Measurements from ENCODE around the gene SYNE1.
A peak's percentile ranks its signal among the peaks of the same experiment; 100 is the strongest.
"Not testable (repeated sequence)": the region's sequence is repeated elsewhere in the genome, so short reads cannot be mapped to it uniquely, and the experiment has no call there.

The SYNE1 gene

DNA sequence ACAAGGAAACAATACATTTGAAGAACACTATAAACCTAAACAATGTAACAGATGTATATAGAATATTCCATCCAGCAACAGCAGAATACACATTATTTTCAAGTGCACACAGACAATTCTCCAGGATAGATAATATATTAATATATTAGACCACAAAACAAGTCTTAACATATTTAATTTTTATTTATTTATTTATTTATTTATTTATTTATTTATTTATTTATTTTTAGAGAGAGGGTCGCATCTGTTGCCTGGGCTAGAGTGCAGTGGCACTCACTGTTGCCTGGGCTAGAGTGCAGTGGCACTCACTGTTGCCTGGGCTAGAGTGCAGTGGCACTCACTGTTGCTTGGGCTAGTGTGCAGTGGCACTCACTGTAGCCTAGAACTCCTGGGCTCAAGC lies 78.4 kb downstream of the SYNE1 start:
- DNase-seq, result not testable (repeated sequence)

DNA sequence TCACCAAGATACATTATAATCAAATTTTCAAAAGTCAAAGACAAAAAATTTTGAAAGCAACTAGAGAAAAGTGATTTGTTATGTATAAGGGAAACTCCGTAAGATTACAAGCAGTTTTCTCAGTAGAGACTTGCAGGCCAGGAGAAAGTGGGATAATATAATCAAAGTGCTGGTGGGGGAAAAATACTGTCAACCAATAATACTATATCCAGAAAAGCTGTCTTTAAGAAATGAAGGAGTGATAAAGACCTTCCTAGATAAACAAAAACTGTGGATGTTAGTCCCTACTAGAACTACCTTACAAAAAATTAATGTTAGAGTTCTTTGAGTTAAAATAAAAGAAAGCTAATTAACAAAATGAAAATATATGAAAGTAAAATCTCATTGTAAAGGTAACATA lies 79.7 kb downstream of the SYNE1 start:
- no peak for DNase-seq

DNA sequence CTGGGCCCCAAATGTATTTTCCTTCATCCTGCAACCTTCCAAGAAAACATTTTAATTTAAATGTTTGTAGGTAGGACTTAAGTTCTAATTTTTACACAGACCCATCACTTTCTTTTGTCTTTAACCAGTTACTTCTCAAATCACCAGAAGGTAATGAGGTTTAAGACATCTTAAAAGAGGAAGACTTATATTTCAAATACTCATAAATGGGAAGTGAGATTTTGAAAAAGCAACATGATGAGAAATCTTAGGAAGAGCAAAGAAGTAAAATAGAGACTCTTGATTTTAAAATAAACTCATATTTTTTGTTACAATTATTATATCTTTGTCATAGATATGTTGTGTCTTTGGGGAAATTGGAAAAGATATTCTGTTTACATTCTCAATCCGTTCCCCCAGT lies 82.3 kb downstream of the SYNE1 start:
- no peak for DNase-seq

DNA sequence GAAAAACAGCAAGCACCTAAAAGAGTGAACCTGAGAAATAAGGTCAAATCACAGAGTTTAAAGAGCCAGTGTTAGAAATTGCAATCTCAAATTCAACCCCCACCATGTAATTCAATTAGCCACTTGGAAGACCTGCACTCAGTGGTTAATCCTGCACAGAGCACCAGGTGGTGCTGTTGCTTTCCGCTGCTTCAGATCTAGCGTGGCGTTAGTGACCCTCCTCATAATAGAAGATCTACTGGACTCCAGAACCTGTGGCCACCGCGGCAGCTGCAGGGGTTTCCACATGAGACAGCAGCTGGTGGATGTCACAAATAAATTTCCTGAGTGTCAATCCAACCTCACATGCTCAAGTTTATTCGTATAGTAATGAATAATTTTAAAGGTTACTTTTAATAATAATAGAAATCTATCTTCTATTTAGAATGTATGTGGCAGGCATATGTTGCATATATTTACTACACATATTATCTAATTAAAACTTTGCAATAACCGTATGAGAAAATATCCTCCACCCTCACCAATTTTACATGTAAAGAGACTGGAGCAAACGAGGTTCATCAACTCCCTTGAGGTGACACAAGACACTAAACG lies 84.4 kb downstream of the SYNE1 start:
- DNase-seq, result peak; percentile 83

DNA sequence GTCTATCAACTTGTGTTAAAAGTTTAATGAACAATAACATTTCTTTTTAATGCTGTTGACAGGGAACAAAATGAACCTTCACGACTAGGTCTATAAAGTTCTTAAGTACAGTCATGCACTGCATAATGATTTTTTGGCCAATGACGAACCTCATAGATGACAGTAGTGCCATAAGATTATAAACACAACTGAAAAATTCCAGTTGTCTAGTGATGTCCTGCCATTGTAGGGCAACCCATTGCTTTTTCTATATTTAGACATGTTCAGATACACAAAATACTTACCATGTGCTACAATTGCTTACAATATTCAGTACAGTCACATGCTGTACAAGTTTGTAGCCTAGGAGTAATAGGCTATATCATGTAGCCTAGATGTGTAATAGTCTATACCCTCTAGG lies 93.6 kb downstream of the SYNE1 start:
- no peak for DNase-seq

DNA sequence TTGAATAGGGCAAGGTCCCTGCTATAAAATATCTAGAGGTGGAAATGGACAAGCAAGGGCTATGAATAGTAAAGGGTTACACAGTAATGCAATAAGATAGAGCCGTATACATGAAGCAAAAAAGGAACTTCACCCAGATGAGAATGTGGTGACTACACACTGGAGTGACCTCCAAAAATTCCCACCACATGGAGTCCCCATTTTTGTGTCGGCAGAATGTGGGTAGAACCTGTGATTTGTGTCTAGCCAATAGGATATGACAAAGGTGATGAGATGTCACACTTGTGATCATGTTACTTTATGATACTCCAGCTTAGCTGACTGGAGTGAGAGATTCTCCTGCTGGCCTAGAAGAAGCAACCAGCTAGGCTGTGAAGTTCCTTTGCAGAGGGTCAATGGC lies 96.8 kb downstream of the SYNE1 start:
- no peak for DNase-seq

DNA sequence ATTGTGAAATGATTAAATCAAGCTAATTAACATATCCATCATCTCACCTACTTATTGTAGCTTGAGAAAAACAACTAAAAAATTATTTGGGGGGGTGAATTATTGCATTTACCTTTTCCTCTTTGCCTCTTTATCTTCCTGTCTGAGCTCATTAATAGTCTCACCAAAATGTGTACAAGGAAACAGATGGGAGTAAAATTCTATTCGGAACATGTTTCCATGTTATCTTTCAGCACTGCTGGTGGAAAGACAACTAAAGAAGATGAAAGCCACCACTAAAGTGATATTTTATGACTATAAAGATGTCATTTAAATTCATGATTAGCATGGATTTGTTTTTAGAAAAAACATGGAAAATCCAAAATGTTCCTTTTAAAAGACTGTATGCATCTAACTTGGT lies 102.6 kb downstream of the SYNE1 start:
- DNase-seq, result no peak

DNA sequence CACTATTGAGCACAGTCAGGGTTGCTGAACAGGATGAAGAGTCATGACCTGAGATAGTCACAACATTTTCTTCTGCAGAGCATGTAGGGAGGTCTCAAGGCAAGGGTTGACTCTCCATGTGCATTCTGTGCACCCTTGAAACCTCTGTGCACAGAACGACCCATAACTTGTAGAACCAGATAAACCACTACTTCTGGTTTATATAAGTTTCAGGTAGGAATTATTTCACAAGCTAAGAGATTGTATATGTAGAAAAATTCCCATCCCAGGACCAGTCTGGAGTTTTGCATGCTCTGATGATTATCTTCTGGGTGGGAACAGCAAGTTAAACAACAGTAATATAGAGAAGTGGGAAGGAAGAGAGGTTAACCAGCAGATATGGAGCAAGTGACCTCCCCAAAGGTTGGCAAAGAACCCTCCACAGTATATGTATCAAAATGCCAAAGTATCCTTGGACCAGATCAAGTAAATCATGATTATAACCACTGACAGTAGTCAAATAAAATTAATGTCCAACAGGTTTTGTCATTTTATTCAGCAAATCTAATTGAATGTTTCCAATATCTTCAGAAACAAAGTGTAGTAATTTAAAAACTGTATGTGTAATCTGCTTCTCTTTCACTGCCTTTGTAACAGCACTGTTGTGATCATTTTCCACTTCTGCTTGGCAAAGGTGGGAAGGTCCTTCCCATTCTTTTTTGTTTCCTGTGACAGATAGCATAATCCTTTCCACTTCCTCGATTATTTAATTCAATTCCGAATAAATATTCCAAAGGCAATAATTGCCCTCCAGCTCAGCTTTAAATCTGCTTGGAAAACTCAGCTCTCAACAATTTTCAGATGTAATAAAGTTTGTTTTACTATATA lies 104.4 kb downstream of the SYNE1 start:
- no peak for DNase-seq

DNA sequence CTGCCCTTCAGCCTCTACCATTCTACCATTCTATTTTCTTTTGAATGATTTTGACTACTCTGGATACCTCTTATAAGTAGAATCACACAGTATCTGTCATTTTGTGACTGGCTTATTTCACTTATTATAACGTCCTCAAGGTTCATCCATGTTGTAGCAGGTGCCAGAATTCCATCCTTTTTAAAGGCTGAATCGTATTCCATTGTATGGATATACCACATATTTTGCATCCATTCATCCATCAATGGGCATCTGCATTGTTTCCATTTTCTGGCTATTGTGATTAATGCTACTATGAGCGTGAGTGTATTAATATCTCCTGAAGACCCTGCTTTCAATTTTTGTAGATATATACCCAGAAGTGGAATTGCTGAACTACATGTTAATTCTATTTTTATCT lies 105.5 kb downstream of the SYNE1 start:
- no peak for DNase-seq

DNA sequence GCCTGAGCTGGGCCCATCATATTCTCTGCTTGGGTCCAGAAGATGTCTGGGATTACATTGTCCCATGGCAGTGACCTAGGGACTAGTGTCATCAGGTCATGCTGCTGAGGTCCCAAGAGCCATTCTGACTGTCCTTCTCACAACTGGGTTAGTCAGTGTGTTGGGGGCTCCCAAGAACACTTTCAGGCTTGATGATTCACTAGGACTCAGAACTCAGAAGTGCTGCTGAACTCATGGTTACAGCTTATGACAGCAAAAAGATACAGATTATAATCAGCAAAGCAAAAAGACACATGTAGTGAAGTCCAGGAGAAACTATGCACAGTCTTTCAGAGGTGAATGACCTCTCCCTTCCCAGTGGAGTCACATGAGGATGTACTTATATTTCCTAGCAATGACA lies 107.8 kb downstream of the SYNE1 start:
- no peak for DNase-seq

DNA sequence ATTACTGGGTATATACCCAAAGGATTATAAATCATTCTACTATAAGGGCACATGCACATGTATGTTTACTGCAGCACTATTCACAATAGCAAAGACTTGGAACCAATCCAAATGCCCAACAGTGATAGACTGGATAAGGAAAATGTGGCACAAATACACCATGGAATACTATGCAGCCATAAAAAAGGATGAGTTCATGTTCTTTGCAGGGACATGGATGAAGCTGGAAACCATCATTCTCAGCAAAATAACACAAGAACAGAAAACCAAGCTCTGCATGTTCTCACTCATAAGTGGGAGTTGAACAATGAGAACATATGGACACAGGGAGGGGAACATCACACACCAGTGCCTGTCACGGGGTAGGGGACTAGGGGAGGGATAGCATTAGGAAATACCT lies 123.0 kb downstream of the SYNE1 start:
- DNase-seq, result not testable (repeated sequence)

DNA sequence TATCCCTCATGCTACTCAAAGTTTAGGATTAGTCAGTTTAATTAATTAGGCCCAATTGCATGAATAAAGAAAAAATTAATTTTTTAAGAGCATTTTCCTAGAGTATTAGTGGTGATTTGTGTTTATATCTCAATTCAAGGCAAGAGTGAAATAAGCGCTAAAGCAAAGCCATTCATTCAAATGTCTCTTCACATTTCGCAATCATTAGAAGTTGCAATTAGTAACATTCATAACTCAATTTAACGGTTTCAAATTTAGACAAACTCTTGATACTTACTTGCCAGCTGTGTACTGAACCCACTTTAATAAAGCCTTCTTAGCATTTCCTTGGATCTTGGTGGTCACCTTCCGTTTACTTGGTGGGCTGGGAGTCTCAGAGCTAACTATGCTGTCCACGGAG lies 127.2 kb downstream of the SYNE1 start:
- DNase-seq, result no peak

DNA sequence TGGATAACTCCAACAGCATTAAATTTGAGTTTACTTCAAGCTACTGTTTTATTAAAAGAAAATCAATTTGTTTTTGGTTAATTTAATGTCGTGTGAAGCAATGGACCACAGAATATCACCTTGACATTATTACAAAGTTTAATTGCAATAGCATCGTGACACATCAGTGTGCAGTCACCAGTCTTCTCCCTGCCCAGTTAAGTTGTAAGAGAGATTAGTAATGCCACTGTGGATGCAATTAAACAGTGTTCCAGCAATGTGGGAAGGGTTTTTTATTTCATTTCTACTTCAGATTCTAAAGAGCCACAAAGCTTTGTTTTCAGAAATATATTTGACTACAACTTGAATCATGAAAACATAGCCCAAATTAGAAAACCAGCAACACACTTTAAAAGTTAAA lies 128.7 kb downstream of the SYNE1 start:
- no peak for DNase-seq

DNA sequence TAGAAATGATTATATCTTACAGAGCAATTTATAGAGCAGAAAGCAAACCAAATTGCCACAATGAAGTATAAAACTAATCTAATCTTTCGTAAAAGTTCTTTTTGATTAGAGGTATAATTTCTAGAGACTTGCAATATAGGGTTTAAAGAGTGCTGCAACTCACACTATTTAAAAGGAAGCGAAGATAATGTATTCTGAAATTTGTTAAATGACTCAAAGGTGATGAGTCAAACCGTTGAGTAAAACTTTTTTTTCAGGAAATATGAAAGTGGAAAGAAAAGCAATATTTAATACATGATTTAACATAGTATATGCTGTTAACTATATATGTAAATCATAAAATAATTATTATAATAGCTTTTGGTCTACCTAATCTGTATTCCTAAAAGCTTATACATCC lies 133.6 kb downstream of the SYNE1 start:
- no peak for DNase-seq

DNA sequence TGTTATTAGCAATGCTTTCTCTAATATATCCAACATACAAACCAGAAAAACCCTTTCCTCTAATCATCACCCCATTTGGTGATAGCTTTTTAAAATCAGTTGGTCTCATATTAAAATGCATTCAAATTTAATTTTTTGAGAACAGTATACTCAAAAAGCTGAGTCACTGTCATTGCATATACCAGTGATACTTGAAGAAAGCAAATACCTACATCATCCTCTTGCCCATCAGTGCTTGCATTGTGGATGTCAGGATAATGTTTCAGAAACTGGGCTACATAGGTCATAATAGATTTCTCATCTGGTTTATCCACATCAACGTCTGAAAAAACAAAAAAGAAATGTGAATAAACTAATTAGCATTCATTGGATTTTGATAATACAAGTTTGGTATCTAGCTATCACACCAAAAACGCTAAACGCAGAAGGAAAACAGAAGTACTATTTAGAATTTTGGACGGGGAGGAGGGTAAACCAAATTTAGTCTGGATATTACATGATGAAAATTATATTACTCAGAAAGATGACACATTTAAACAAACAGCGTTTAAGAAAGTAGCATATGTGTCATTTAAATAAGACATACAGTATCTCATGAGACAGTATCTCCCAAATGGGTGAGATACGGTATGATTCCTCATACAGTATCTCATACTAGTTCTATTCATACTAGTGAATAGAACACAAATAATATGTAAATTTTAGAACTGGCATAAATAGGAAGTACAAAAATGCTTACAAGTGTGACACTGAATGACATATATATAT lies 134.6 kb downstream of the SYNE1 start:
- DNase-seq, result no peak

DNA sequence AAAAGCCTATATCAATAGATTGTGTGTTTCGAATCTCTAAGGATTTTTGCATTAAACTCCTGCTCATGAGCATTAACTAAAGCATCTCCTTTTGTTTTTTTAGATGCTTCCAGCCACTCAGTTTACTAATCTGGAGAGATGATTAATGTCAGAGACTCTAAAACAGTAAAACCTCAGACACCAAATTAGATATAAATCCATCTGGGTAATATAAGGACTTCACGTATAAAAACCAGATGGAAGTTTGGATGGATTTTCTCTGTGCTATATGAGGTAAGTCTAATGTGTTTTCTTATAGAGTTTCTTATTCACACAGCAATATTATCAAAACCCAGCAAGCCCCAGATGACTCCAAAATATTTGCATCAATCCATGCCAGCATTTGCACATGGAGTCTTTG lies 137.2 kb downstream of the SYNE1 start:
- no peak for DNase-seq

DNA sequence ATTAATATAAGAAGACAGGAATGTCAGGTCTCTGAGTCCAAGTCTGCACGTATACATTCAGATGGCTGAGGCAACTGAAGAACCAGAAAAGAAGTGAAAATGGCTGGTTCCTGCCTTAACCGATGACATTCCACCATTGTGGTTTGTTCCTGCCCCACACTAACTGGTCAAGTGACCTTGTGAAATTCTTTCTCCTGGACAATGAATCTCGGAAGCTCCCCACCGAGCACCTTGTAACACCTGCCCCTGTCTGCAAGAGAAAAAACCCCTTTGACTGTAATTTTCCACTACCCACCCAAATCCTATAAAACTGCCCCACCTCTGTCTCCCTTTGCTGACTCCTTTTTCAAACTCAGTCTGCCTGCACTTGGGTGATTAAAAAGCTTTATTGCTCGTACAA lies 140.4 kb downstream of the SYNE1 start:
- no peak for DNase-seq

DNA sequence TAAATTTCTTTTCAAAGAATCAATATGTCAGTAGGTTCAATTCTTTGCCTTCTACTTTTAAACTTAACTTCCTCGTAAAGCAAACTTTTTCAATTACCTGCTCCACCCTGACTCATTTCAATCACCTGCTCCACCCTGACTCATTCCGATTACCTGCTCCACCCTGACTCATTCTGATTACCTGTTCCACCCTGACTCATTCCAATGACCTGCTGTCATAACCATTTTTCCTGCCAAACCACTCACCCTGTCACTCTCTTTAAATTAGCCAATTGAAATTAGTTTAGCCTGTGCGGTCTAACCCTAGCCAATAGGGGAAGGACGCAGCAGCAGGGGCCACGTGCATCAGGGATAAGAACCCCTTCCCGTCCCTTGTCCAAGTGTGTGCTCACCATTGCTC lies 141.7 kb downstream of the SYNE1 start:
- DNase-seq, result not testable (repeated sequence)

DNA sequence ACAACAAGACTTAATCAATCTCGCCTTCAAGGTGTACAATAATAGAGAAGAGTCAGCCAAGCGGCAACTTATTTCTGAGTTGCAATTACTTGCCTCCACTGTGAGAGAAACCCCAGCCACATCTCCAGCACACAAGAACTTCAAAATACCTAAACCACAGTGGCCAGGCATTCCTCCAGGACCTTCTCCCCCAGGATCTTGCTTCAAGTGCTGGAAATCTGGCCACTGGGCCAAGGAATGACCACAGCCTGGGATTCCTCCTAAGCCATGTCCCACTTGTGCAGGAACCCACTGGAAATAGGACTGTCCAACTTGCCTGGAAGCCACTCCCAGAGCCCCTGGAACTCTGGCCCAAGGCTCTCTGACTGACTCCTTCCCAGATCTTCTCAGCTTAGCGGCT lies 144.9 kb downstream of the SYNE1 start:
- DNase-seq, result not testable (repeated sequence)

DNA sequence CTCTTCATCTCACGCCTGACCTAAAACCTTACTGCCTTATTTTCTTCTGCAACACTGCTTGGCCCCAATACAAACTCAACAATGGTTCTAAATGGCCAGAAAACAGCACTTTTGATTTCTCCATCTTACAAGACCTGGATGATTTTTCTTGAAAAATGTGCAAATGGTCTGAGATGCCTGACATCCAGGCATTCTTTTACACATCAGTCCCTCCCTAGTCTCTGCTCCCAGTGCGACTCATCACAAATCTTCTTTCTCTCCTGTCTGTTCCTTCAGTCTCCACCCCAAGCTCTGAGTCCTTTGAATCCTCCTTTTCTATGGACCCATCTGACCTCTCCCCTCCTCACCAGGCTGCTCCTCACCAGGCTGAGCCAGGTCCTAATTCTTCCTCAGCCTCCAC lies 145.7 kb downstream of the SYNE1 start:
- not testable (repeated sequence) for DNase-seq

DNA sequence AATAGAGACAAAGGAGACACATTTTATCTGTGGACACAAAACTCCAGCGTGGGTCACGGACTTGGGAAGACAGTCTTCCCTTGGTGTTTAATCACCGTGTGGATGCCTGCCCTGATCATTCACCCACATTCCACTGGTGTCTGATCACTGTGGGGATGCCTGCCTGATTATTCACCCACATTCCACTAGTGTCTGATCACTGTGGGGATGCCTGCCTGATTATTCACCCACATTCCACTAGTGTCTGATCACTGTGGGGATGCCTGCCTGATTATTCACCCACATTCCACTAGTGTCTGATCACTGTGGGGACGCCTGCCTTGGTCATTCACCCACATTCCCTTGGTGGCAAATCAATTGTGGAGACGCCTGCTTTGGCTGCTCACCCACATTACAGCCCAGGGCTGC lies 146.2 kb downstream of the SYNE1 start:
- peak; percentile 57 for DNase-seq

DNA sequence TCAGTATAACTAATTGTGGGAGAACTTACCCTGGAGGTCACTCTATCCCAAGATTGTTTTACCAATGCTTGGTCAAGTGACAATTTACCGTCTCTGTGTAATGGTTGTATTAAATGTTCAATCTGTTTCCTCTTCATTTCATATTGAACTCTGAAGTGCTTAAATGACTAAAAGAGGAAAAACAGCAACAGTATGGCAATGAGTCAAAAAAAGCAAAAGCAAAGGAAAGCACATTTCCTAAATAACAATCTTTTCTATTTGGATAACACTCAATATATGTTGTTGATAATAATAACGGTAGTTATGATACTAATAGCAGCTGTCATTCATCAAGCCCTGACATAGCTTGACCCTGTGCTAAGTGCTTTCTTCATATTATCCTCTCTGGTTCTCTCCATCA lies 152.4 kb downstream of the SYNE1 start:
- DNase-seq, result no peak

DNA sequence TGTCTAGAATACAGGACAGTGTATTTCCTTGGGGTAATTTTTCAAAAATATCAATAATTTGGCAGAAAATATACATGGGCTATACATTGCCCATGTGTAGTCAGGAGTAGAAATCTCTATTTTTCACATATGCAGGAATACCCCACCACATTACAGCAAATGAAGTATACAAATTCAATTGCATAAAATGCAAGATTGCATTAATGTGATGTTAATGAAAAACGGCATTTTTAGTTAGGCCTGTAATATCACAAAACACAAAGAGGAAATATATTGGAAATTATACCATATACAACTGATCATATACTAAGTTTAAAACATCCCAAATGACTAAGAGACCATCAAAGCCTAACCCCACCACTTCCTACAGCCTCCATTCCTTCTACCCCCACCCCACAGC lies 154.9 kb downstream of the SYNE1 start:
- no peak for DNase-seq
